ENCODE results near the gene KIAA0753. TPM values are rescaled to one million over a fixed set of nuclear protein-coding genes. Genes with fewer than 3 reads are reported as not detected.

The KIAA0753 gene
- polyA plus RNA-seq, 1 of the 3 experiments (the other 2 are of a cell fraction), result 7.2 TPM

DNA sequence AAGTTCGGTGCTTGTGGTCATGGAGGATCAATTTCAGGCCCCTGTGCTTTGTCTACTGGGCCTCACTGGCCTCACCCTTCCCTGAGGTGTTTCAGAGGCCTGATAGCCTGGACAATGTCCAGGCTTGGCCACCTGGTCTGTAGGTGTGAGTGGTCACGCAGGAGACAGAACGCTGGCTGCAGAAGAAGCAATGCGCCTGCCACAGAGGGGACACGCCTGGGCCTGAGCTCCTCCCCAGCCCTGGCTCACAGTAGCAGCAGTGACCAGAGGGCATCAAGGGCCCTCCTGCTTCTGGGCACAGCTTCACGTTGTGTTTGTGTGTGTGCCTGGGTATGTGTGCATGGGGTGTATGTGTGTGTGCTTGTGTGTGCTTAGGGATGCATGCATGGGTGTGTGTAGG is 82.2 kb downstream of the KIAA0753 start:
- H3K27me3 ChIP-seq (ENCODE audit: insufficient read depth), result no peaks in the 10 kb centered on the region
- TF ChIP-seq JUND (IDR thresholded peaks at IDR 0.05) (no peak), YY1 (IDR thresholded peaks at IDR 0.05; ENCODE audit: low read depth) (no peak), EZH2phosphoT487 (IDR thresholded peaks at IDR 0.05; ENCODE audit: borderline replicate concordance, low read depth) (no peak), GATA2 (CRISPR knock-in tag; IDR thresholded peaks at IDR 0.05) (no peak), CTCF (IDR thresholded peaks at IDR 0.05) (no peak), ELF1 (IDR thresholded peaks at IDR 0.05) (no peak), TCF12 (IDR thresholded peaks at IDR 0.05) (no peak), MEF2A (IDR thresholded peaks at IDR 0.05; ENCODE audit: borderline replicate concordance, low read depth) (no peak)
- TF ChIP-seq, protein P1, sequence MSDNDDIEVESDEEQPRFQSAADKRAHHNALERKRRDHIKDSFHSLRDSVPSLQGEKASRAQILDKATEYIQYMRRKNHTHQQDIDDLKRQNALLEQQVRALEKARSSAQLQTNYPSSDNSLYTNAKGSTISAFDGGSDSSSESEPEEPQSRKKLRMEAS (IDR thresholded peaks at IDR 0.05; ENCODE audit: low read depth), result no peak
- TF ChIP-seq, protein P2, sequence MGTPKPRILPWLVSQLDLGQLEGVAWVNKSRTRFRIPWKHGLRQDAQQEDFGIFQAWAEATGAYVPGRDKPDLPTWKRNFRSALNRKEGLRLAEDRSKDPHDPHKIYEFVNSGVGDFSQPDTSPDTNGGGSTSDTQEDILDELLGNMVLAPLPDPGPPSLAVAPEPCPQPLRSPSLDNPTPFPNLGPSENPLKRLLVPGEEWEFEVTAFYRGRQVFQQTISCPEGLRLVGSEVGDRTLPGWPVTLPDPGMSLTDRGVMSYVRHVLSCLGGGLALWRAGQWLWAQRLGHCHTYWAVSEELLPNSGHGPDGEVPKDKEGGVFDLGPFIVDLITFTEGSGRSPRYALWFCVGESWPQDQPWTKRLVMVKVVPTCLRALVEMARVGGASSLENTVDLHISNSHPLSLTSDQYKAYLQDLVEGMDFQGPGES (IDR thresholded peaks at IDR 0.05; ENCODE audit: low read depth, low read length), result no peak
- no peaks in the 10 kb centered on the region for H4K20me1 ChIP-seq (ENCODE audit: insufficient read depth)
- H3K79me2 ChIP-seq (ENCODE audit: insufficient read depth), result no peaks in the 10 kb centered on the region
- H3K4me1 ChIP-seq (ENCODE audit: control insufficient read depth in 1 of 2, insufficient read depth in 2 of 2, low read depth in 1 of 2, low read length in 1 of 2), result peaks cover 0 to 9% of the 10 kb centered on the region in 2 experiments; a peak in 1 of 4 replicates
- no peak overlapping the region for H3K4me3 ChIP-seq (ENCODE audit: low read depth in 2 of 2, low read length in 1 of 2)
- no peaks in the 10 kb centered on the region for H3K9me3 ChIP-seq
- 100% methylated on average over 1 of the region's 6 CpGs for WGBS (ENCODE audit: low lambda C conversion rate)
- ChIA-PET POLR2A (interaction anchor here (0.8 kb wide), 1 partner anchor 85 kb away, joined by 4 read pairs; no protein-coding TSS in a partner anchor), CTCF (interaction anchor here (1.0 to 1.1 kb wide), 2 partner anchors 18 to 85 kb away, joined by 3 read pairs; no protein-coding TSS in a partner anchor)
- no peak overlapping the region for H3K4me2 ChIP-seq
- H3K36me3 ChIP-seq (replicated peaks in 1 of 2; ENCODE audit: control insufficient read depth in 1 of 2, insufficient read depth in 2 of 2, low read length in 1 of 2), result no peaks in the 10 kb centered on the region
- H2AFZ ChIP-seq (ENCODE audit: low read depth), result no peak overlapping the region
- H3K9me2 ChIP-seq, result no peaks in the 10 kb centered on the region
- H3F3A ChIP-seq (replicated peaks; ENCODE audit: insufficient read depth), result peaks cover 6% of the 10 kb centered on the region
- H3K9ac ChIP-seq, result no peak overlapping the region
- no peak overlapping the region for H3K27ac ChIP-seq (ENCODE audit: low read depth in 2 of 2, low read length in 1 of 2)
- DNase-seq, result no peak

- Histone ChIP-seq H3K27me3 (ENCODE audit: insufficient read depth) (no peaks in the 10 kb centered on the region), H3K36me3 (replicated peaks in 1 of 2; ENCODE audit: control insufficient read depth in 1 of 2, insufficient read depth in 2 of 2, low read length in 1 of 2) (no peaks in the 10 kb centered on the region), H3F3A (replicated peaks; ENCODE audit: insufficient read depth) (peaks cover 6% of the 10 kb centered on the region), H3K4me1 (ENCODE audit: control insufficient read depth in 1 of 2, insufficient read depth in 2 of 2, low read depth in 1 of 2, low read length in 1 of 2) (peaks cover 0 to 9% of the 10 kb centered on the region in 2 experiments; a peak in 1 of 4 replicates), H3K4me2 (no peak overlapping the region), H3K4me3 (ENCODE audit: low read depth in 2 of 2, low read length in 1 of 2) (no peak overlapping the region), H3K9me3 (no peaks in the 10 kb centered on the region), H4K20me1 (ENCODE audit: insufficient read depth) (no peaks in the 10 kb centered on the region), H2AFZ (ENCODE audit: low read depth) (no peak overlapping the region), H3K79me2 (ENCODE audit: insufficient read depth) (no peaks in the 10 kb centered on the region), H3K9me2 (no peaks in the 10 kb centered on the region), H3K9ac (no peak overlapping the region), H3K27ac (ENCODE audit: low read depth in 2 of 2, low read length in 1 of 2) (no peak overlapping the region)
- DNase-seq, result no peak
- CTCF ChIA-PET, result no interaction called here
- POLR2A ChIA-PET, result no interaction called here
- TF ChIP-seq FOSL2 (IDR thresholded peaks at IDR 0.05; ENCODE audit: borderline replicate concordance, low read depth) (no peak), SIN3A (IDR thresholded peaks at IDR 0.05; ENCODE audit: borderline replicate concordance, low read depth, low read length) (no peak), YY1 (IDR thresholded peaks at IDR 0.05; ENCODE audit: low read depth) (no peak), EZH2phosphoT487 (IDR thresholded peaks at IDR 0.05; ENCODE audit: borderline replicate concordance, low read depth) (no peak), NFIC (IDR thresholded peaks at IDR 0.05; ENCODE audit: borderline replicate concordance) (no peak), TEAD4 (IDR thresholded peaks at IDR 0.05; ENCODE audit: borderline replicate concordance, insufficient read depth) (no peak), TAF1 (IDR thresholded peaks at IDR 0.05; ENCODE audit: borderline replicate concordance, low read depth, low read length) (no peak)
- TF ChIP-seq, protein P1 (IDR thresholded peaks at IDR 0.05; ENCODE audit: low read depth), result no peak
- 69% methylated on average over 5 of the region's 9 CpGs for WGBS (ENCODE audit: low lambda C conversion rate)
Measured at GRCh38 chr17:6557040-6557438, 83.5 kb downstream of the KIAA0753 start.

All from SK-N-SH (cell line).